ENCODE data around the gene MFAP3L. TPM values are rescaled to one million over a fixed set of nuclear protein-coding genes. Genes with fewer than 3 reads are reported as not detected.

MFAP3L gene
- total RNA-seq, 4 donors from 2014 or later = 5.4 to 10.6 (median 8.4) TPM

- no peaks in the 10 kb centered on the region for H3K27me3 ChIP-seq
- DNase-seq = no peak
- WGBS, 2 donors = 85 to 95% methylated on average over 2 of the region's 2 CpGs
- intact Hi-C loops (cut with DNase I) = no loop called here
- peaks cover 0 to 5% of the 10 kb centered on the region in 2 donors for H3K4me1 ChIP-seq
- H3K4me3 ChIP-seq (replicated peaks in 1 of 3) = no peak overlapping the region
- no peak overlapping the region for H3K27ac ChIP-seq
- H3K9me3 ChIP-seq = no peaks in the 10 kb centered on the region
- no peaks in the 10 kb centered on the region for H3K36me3 ChIP-seq
- TF ChIP-seq POLR2A (IDR thresholded peaks at IDR 0.05) (no peak), CTCF (IDR thresholded peaks at IDR 0.05) (no peak)
Measured at GRCh38 chr4:170022211-170022610, 4.0 kb downstream of the MFAP3L start.

GRCh38 chr4:170017252-170017651 lies 8.9 kb downstream of the MFAP3L start:
- intact Hi-C loops (cut with DNase I) = no loop called here
- WGBS, 2 donors = 66 to 67% methylated on average over 3 of the region's 3 CpGs
- TF ChIP-seq CTCF (IDR thresholded peaks at IDR 0.05) = no peak
- TF ChIP-seq POLR2A (IDR thresholded peaks at IDR 0.05) = no peak
- Histone ChIP-seq H3K27ac (no peak overlapping the region), H3K9me3 (no peaks in the 10 kb centered on the region), H3K4me3 (replicated peaks in 1 of 3) (no peak overlapping the region), H3K4me1 (no peaks in the 10 kb centered on the region), H3K27me3 (no peaks in the 10 kb centered on the region), H3K36me3 (no peaks in the 10 kb centered on the region)
- DNase-seq = no peak

GRCh38 chr4:170015285-170015684 lies 10.9 kb downstream of the MFAP3L start:
- Histone ChIP-seq H3K4me1 (no peaks in the 10 kb centered on the region), H3K27me3 (no peaks in the 10 kb centered on the region), H3K9me3 (no peaks in the 10 kb centered on the region), H3K4me3 (replicated peaks in 1 of 3) (no peak overlapping the region), H3K27ac (no peak overlapping the region), H3K36me3 (no peaks in the 10 kb centered on the region)
- DNase-seq = peak in 1 of 2 donors; percentile 27
- TF ChIP-seq CTCF (IDR thresholded peaks at IDR 0.05) (no peak), POLR2A (IDR thresholded peaks at IDR 0.05) (no peak)
- WGBS, 2 donors = 69 to 83% methylated on average over 4 of the region's 4 CpGs
- intact Hi-C loops (cut with DNase I) = no loop called here

- intact Hi-C loops (cut with DNase I) = no loop called here
- Histone ChIP-seq H3K9me3 (no peaks in the 10 kb centered on the region), H3K4me3 (replicated peaks in 1 of 3) (no peak overlapping the region), H3K27me3 (no peaks in the 10 kb centered on the region), H3K36me3 (no peaks in the 10 kb centered on the region), H3K4me1 (no peaks in the 10 kb centered on the region), H3K27ac (no peak overlapping the region)
- DNase-seq = no peak
- WGBS, 2 donors = 79 to 82% methylated on average over 6 of the region's 6 CpGs
- no peak for TF ChIP-seq CTCF (IDR thresholded peaks at IDR 0.05)
- no peak for TF ChIP-seq POLR2A (IDR thresholded peaks at IDR 0.05)
Measured at GRCh38 chr4:170014359-170015011, 11.7 kb downstream of the MFAP3L start.

GRCh38 chr4:170012629-170012958 lies 13.6 kb downstream of the MFAP3L start:
- TF ChIP-seq CTCF (IDR thresholded peaks at IDR 0.05) (no peak), POLR2A (IDR thresholded peaks at IDR 0.05) (no peak)
- Histone ChIP-seq H3K36me3 (no peaks in the 10 kb centered on the region), H3K9me3 (no peaks in the 10 kb centered on the region), H3K27ac (no peak overlapping the region), H3K4me3 (replicated peaks in 1 of 3) (no peak overlapping the region), H3K4me1 (no peaks in the 10 kb centered on the region), H3K27me3 (no peaks in the 10 kb centered on the region)
- intact Hi-C loops (cut with DNase I) = no loop called here
- WGBS, 2 donors = 84 to 86% methylated on average over 2 of the region's 2 CpGs
- DNase-seq = no peak

All from thyroid gland (tissue), 4 donors.